NCI-H1417 (cell line): ENCODE results near the gene TIMP4.

ENCODE experiments used
- DNase-seq, 3 experiments: peaks; one replicate each; lab custom pipeline; 2025; lab: John Stamatoyannopoulos, UW

The TIMP4 gene

DNA sequence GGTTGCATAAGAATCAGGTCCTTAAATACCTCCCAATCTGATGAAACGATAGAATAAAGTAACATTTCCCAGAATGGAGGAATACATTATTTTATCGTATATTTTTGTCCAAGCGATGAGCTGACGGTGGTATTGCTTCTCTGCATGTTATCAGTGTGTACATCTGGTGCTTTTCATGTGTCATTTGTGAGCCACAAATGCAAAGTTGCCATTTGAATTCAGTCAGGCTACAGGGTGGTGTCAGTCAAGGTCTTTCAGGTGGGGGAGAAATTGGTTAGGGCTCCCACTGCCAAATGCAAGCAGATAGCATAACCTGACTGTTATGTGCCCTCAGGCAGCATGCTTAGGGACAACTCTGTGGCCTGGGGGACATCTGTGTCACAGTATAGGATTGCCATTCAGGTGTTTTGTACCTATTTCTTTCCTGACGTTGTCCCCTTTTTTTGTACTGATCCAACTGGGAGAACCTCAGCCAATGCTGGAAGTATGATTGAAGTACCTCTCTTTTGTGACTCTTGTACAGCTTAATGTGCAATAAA is 26.5 kb upstream of the TIMP4 start:
- DNase-seq: no peak

DNA sequence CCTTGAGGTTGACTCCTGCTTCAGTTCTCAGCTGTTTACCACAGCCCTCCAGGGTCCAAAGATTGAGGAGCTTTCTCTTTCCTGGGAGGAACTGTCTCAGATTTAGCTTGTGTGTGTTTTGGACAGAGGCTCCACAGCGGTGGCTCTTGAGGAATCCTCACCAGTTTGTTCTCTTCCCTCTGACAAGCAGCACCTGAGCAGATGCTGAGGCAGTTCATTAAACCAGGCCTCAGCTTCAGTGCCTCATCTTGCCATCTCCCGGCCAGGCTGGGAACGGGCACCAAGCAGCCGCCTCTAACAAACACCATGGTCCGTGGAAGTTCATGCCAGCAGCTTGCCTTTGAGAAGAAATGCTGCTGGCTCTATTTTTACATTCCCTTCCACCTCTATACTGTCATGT is 25.8 kb upstream of the TIMP4 start:
- no peak for DNase-seq

DNA sequence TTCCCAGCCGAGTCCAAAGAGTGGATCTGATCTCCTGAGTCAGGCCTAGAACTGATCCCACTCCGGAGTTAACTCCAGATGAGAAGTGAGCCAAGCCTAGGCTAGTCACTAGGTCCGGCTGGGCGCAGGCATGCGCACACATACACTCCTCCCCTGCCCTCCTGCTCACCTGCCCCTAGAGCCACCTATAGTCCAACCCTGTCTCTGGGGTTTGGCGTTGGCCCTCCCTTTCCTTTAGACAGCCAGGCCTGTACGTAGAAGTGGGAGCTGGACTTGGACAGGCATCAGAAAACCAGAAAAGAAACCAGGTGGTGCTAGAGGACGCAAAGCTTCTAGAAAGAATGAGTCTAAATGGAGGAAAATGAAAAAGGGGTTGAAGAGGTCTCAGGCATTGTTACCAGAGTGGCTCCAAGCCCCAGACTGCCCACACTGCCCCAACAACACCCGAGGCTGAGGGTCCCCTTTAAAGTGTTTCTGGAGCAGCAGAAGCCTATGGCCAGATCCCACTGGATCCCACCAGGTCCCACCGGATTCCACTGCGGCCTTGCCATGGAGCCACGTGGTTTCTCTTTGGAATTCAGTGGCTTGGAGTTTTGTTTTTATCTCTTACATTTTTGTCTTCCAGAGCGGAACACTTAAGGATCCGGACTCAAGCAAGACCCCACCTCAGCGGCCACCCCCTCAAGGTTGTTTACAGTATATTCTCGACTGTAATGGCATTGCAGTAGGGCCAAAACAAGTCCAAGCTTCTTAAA is 24.2 kb upstream of the TIMP4 start:
- DNase-seq: no peak

DNA sequence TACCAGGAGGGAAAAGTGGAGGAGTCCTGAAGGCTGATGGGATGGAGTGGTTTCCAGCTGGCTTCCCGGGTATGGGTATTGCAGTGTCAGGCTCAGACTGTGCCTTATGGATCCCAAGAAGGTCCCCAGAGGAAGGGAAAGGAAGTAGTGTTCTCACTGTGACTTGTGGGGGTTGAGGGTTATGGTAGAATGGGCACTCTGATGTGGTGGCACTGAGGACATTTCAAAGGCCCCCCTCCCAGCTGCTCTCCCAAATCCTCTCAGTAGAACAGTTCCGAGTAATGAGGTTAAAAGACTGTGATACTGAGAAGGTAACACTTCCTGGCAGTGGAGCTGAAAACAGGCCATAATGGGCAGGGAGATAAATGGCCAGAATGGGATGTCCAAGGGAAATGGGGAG is 23.1 kb upstream of the TIMP4 start:
- no peak for DNase-seq

DNA sequence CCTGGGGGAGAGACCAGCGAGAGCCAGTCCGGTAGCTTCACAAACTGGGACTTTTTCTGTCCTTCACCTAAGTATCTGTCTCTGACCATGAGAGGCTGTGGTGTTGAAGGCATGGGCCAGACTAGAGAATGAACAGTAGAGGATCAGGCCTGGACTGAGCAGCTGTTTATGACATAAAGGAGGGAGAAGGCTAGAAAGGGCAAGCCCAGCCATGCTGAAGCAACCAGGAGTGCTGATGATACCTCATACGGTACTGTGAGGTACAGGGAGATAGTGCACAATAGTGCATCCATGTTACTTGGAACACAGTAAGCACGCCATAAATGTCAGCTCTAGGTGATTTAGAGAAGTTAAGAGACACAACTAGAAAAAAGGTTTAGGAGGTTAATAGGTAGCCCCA is 22.6 kb upstream of the TIMP4 start:
- no peak for DNase-seq

DNA sequence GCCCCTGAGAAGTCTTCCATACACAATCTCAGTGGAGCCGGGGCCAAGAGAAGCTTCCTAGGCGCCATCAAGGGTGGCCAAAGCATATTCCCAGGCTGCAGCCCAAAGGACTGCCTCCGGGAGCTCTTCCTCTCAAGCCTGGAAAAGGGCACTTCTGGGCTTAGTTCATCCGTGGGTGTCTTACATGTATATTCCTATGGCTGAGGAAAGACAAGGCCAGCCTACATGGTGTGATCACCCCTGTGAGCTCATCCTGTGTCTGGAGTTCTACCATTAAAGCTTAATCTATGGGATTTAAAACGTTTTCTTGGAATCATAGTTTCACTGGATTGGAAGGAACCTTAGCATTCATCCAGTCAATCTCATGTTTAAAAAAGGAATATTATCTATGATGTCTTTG is 21.9 kb upstream of the TIMP4 start:
- DNase-seq: no peak

DNA sequence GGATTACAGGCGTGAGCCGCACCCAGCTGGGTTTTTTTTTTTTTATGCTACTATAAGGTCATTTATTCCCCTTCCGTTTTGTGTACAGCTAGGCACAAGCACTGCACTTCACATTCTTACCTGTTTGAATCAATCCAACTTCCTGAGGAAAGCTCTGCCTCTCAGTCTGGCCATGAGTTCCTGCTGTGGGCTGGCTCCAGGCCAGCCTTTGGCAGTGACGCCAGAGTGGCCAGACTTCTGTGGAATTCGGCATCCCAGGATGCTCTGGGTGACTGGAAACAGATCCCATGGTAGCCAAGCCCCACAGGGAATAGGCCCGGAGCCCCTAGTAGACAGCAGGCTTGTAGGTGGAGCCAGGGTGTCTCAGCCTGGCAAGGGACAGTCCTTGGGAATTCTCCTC is 21.5 kb upstream of the TIMP4 start:
- no peak for DNase-seq

DNA sequence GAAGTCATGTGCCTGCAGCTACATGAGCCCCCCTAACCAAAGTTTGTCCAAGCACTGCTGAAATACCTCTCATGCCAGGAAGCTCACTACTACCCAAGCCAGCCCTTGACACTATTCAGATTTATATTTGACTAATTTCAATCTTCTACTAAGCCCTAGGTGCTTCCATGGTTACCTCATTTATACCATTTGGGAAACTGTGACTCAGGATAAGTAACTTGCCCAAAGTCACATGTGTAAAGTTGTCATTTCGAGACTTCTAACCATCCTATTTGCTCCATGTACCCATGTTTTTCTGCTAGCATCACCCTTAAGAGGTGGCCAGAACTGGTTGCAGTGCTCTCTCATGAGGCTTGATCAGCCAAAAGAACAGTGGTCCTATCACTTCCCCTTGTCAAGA is 20.7 kb upstream of the TIMP4 start:
- DNase-seq: no peak

DNA sequence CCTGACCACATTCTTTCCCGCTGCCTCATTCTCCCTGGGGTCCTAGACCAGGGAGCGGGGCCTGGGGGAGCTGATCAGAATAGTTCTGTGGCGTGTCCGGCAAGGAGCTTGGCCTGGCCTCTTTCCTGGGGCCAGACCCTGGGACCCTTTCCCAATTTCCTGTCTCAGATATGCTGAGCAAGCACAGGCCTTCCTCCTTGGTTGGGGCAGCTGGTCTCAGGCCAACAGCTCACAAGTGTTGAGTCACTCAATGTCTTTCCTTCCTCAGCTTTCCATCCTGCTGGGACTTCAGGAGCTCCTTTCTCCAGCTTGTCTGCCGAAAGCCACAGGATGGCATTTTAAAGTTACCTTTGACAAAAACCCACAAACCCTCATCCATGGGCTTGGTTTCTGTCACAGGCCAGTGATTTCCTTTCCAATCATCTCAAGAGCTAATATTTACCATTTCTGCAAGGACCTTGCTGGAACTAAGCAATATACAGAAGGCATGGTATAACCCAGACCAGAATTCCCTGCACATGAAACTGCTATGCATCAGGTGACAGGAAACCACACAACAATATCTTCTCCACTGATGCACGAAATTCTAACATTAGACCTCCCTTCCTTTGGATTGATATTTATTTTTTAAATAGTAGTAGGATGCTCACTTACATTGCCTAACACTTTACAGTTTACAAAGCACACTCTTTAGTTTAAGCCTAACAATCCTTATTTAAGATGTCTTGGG is 19.5 kb upstream of the TIMP4 start:
- DNase-seq: no peak

DNA sequence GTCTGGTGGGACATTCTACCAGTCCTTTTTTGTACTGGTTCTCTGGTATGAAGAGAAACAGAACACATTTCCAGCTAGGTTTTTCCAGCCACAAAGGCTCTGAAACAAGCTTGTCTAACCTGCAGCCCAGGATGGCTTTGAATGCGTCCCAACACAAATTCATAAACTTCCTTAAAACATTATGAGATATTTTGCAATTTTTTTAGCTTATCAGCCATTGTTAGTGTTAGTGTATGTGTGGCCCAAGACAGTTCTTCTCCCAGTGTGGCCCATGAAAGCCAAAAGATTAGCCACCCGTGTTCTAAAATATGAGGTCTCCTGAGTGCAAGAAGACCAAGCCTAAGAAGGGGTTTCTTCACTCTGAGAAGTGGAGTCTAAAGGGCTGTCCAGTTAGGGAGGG is 18.4 kb upstream of the TIMP4 start:
- no peak for DNase-seq

DNA sequence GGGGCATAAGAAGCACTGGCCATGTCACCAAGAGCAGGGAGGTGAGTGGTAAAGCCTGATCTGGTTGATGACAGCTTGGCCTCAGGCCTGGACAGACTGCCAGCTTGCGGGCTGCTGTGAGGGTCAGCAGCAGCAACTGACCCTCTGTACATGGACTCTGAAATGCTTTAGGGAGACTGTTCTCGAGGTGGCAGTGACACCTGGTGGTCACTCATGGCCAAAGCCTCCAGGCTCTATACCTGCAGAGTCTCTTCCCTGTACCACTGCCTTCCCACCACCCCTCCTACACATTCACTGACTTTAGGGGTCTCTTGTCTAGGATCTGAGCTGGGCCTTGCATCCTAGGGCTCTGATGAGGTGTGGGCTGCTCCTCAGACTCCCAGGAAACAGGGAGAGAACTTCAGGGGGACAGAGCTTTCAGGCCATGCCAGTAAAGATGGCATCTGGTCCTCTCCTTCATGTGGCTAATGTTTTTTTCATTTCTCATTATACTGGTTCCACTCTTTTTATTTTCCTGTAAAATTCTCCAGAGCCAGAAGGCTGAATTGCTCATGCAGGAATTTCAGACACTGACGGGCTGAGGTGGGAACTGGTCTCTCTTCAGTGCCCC is 17.2 kb upstream of the TIMP4 start:
- peak; percentile 10 to 64 (median 11) for DNase-seq

DNA sequence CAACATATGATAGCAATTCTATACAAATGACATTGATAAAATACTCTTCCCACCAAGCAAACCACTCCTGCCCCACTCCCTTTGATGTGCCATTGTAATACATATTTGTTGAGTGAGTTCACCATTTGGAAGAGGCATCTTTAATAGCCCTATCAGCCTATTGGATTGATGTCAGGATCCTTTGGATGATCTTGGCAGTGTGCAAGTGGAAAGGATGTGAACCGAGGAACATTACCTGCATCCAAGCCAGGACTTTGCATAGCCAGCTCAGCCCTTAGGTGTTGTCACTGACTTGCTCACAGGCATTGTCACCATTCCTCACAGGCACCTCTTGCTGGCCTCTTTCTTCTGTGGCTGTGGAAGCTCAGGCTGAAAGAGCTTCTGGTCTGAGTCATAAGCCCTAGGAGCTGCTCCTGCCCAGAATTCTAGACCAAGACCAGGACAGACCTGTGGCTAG is 16.5 kb upstream of the TIMP4 start:
- DNase-seq: no peak

DNA sequence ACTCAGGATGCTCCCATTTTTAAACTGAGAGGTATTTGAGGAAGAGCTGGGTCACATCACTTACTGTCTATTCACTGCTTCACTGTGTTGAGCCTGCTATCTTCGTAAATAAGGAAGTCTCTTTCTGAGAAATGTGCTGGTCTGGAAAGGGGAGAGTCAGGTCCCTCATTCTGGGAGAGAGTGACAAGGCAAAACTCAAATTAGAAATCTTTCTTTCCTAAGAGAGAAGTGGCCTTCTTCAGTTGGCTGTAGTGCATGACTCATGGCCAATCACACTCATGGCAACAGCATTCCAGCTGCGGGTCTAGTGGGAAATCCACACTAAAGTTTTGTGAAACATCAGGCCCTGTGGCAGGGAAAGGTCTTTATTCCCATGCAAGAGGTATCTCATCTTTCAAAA is 11.5 kb upstream of the TIMP4 start:
- no peak for DNase-seq

DNA sequence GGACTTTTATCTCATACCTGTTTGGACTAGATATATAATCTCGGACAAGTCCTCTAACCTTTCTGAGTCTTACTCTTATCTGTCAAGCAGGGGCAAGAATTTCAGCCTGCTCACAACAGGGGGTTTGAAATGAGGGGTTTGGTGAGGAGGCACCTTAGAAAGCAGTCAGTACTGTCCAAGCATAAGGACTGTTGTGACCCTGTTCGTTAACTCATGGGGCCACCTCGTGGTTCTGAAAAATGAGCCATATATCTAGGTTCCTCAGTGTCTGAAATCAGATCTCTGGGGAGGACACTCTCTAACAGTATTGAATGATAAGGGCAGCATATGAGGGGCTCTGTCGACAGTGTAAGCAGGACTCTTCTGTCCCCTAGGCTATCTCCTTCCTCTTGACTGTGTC is 7.2 kb upstream of the TIMP4 start:
- DNase-seq: no peak

DNA sequence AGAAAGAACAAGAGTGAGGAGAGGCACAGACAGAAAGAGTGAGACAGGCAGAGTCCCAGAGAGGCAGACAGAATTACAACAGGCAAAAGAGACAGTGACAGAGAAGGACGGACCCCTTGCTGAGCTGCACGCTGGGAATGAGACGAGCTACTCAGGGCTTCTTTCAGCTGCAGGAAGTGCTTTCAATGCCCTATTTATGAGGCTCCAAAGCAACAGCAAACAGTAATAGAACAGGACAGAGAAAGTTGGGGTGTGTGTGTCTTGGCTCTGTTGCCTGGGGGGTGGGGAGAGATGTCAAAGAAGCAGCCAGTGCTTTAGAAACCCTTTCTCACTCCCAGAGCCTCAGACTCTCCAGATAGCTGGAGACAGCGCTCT is 502 bp upstream of the TIMP4 start:
- DNase-seq: peak in 2 of 3 experiments; percentile 65 to 78

DNA sequence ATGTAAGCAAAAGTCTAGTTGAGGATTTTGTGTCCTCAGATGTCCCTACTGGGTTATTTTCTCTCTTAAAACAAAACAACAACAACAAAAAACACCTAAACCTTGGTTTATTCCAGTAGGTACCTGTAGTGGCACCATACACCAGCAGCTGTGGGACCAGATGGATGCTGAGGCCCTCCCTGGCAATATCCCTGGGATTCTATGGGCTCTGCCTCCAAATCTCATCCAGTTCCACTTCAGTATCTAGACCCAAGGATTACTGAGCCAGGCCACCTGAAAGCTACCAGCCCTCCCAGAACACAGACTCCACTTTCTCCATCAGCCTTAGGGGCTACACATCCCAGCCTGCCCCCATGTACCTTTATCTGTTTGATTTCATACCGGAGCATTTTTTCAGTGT is 1.7 kb downstream of the TIMP4 start:
- no peak for DNase-seq

DNA sequence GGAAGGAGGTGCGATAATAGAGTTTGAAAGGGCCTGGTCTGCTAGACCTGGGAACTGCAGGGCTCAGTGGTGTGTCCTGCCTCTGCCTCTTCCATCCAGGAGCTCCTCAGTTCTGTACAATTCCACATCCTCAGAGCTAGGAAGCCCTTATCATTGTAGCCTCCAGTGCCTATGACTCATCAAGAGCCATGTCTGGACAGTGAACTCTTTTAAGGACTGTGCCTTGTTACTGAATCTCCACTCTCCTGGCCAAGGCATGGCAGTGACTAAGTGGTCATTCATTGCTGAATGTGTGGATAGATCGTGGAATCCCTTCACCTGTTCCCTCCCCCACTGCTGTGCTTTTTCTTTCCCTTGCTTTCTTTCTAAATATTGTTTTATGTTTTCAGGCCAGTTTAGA is 2.9 kb downstream of the TIMP4 start:
- DNase-seq: no peak

DNA sequence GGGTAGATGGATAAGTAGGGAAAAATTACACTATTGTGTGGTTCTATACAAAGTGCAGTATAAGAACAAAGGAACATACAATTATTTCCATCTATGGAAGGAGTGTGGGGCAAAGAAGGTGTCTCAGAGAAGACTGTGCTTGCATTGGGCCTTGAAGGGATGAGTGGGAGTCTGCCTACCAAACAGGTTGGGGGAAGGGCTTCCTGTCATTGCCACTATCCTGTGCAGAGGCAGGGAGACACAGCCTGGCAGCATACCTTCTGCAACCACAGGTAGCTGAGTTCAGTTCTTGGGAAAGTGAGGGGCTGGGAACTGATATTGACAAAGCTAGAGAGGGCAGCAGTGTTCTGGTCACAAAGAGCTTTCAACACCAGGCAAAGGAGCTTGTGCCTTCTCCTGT is 3.4 kb downstream of the TIMP4 start:
- DNase-seq: no peak

DNA sequence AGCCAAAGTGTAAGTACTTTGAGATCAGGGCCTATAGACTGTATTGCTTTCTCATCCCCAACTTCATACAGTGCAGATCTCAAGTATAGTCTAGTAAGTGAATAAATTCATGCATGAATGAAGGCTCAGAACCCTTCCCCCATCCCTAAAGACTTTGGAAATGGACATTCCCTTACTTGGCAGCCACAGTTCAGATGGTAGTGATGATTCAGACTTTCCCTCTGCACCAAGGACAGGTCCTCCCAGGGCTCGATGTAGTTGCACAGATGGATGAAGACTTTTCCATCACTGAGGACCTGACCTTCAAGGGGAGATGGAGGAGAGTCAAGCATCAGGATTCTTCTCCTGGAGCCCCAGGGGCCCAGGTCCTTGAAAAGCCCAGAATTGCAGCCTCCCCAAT is 4.6 kb downstream of the TIMP4 start:
- no peak for DNase-seq

DNA sequence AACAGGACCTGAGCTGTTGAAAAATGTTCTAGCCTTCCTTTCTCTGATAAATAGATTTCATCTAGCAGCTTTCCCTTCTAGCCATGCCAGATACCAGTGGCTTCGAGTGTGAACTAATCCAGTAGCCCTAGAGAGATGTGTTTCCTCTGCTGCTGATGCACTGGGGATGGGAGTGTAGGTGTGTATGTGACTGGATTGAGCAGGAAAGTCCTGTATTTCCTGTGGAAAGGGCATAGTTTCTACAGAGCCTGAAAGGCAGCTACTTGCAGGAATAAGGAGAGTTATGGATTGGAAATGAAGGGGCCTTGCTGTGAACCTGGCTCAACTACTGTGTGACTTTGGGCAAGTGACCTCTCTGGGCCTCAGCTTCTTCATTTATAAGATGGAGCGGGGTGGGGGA is 8.6 kb downstream of the TIMP4 start:
- DNase-seq: no peak

DNA sequence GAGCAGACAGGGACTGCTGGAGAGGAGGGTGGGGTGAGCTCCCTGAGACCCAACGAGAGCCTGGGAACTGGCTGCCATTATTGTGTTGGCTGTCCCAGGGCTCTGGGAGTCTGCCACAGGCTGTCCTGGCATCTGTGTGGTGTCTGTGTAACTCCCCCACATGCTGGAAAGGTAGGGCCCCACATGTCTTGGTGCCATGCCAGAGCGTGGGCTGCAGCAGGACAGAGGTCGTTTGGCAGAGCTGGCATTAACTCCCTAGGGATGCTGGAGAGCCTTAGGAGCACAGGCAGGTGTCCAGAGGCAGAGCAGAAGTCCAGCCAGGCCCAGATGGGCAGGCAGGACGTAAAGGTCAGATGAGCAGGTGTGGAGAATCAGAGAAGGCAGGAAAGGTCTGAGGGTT is 9.7 kb downstream of the TIMP4 start:
- no peak for DNase-seq

DNA sequence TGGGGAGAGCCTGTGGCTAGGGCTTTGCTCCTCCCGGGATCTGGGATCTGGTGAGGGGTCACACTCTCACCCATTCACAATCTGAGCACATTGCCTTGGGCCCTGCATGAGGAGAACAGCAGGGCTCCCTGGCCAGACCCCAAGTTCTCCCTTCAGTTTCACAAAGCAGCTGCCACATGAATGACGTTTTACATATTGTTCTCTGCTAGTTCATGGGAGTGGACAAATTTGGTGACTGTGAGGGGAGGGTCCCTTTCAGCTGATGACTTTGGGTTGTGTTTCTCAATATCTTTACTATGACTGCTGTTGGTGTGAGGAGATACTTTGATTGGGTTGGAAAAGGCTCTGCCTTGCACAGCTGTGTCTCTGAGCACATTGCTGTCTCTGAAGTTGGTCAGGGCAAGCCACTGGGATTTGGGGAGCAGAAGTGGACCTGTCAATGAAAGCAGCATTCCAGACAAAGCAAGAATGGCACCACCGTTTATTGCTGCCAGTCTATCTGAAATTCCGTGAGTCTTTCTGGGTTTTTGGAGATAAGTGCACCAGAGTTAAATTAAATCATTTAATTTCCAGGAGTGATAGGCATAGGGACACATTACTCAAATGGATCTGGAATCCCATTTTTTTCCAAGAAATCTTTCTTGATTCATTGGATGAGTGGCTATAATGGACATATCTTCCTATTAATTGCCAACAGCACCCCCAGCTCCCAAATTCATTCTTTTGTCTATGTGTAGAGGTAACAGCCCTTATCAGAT is 10.3 kb downstream of the TIMP4 start:
- no peak for DNase-seq
